IPS-18a (cell line): ENCODE data around the gene LRFN2.

ENCODE experiments used
- H3K27ac ChIP-seq: one replicate; pipeline ENCODE4 v1.5.1; 2013; ENCODE audit warnings: low read length
- H3K27me3 ChIP-seq: one replicate; pipeline ENCODE4 v1.6.1; 2013; ENCODE audit warnings: mild to moderate bottlenecking, low read length; ENCODE audit not compliant: control insufficient read depth, insufficient read depth
- H3K36me3 ChIP-seq: one replicate; pipeline ENCODE4 v1.6.1; 2013; ENCODE audit warnings: low read depth, low read length; ENCODE audit not compliant: control insufficient read depth
- H3K4me1 ChIP-seq: one replicate; pipeline ENCODE4 v1.6.1; 2013; ENCODE audit warnings: low read depth, low read length; ENCODE audit not compliant: control insufficient read depth
- H3K4me3 ChIP-seq: one replicate; pipeline ENCODE4 v1.5.1; 2013; ENCODE audit warnings: low read length
- H3K9ac ChIP-seq: one replicate; pipeline ENCODE4 v1.6.1; 2013; ENCODE audit warnings: mild to moderate bottlenecking, low read length, moderate library complexity
- H3K9me3 ChIP-seq: one replicate; pipeline ENCODE4 v1.6.1; 2013; ENCODE audit warnings: low read depth, low read length; ENCODE audit not compliant: control insufficient read depth

LRFN2 gene

GRCh38 chr6:40529040-40529439, 58.1 kb downstream of the LRFN2 start:
- Histone ChIP-seq H3K9ac (no peak overlapping the region), H3K4me3 (no peak overlapping the region), H3K4me1 (peaks cover 21% of the 10 kb centered on the region), H3K27me3 (no peaks in the 10 kb centered on the region), H3K27ac (no peak overlapping the region), H3K9me3 (no peaks in the 10 kb centered on the region), H3K36me3 (no peaks in the 10 kb centered on the region)

- Histone ChIP-seq H3K4me1 (peaks cover 28% of the 10 kb centered on the region), H3K27me3 (no peaks in the 10 kb centered on the region)
These were observed 59.1 kb downstream of the LRFN2 start for GRCh38 chr6:40528051-40528450.

GRCh38 chr6:40526036-40526435, 61.1 kb downstream of the LRFN2 start:
- H3K9ac ChIP-seq = no peak overlapping the region
- H3K36me3 ChIP-seq = no peaks in the 10 kb centered on the region
- no peaks in the 10 kb centered on the region for H3K27me3 ChIP-seq
- H3K27ac ChIP-seq = no peak overlapping the region
- peaks cover 28% of the 10 kb centered on the region for H3K4me1 ChIP-seq
- H3K4me3 ChIP-seq = no peak overlapping the region
- no peaks in the 10 kb centered on the region for H3K9me3 ChIP-seq

More at GRCh38 chr6:40528051-40528450, 59.1 kb downstream of the LRFN2 start:
- Histone ChIP-seq H3K27ac (no peak overlapping the region), H3K9me3 (no peaks in the 10 kb centered on the region), H3K4me3 (no peak overlapping the region), H3K9ac (no peak overlapping the region), H3K36me3 (no peaks in the 10 kb centered on the region)

DNA sequence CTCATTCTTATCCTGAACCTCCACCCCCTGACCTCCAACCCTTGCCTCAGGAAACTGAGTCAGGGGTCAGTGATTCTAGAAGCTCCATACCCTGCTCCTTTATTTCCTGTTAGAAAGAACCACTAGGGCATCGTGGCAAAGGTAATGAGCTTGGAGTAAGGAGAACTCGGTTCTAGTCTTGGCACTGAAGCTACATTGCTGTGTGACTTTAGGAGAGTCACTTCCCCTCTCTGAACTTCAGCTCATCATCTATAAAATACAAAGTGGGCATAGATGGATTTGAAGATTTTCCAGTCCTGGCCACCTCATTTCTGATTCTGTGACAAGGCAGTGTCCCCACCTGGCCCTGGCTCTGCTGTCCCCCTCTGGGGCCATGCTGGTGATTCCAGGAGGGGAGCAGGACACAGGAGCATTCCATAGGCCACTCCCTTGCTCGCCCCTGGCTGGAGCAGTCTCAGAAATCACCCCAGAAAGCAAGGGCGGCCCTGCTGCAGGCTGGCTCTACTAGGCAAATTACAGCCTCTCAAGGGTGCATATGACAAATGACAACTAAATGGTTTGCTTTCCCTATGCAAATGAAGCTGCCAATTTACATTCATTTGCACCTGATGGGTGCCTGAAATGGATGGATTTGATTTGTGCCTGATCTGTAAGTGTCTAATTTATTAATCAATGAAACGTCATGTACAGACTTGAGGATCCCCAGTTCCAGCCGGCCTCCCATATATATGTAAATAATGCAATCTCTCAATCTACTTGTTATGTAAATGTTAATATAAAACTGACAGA, 62.2 kb downstream of the LRFN2 start:
- Histone ChIP-seq H3K27me3 (no peaks in the 10 kb centered on the region), H3K9ac (no peak overlapping the region), H3K27ac (no peak overlapping the region), H3K36me3 (no peaks in the 10 kb centered on the region), H3K4me1 (peaks cover 28% of the 10 kb centered on the region), H3K4me3 (no peak overlapping the region), H3K9me3 (no peaks in the 10 kb centered on the region)

DNA sequence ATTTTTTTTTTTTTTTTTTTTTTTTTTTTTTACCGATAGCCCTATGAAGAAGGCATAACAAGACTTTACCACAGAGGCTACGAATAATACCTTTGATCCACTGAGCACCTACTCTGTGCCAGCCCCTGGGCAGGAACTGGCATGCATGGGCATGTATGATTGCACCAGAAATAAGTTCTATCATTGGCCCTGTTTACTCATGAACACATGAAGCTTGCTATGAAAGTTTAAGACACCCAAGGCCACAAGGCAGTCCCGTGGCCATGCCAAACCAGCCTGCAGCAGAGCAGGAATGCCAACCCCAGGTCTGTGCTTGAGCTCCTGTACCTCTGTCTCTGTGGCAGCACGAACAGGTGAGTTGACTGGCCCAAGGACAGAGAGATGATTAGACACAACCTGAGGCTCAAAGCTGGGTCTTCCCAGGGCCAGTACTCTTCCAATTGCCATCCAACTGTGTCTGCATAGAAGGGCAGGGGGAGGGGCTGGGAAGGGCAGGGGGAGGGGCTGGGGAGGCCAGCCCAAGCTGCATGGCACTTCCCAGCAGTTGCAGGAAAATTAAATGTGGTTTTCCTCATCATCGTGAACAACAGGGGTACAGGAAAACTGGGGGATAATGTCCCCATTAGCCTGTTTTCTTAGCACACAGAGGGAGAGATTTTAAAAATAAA, 63.5 kb downstream of the LRFN2 start:
- H3K9me3 ChIP-seq = no peaks in the 10 kb centered on the region
- H3K27me3 ChIP-seq = no peaks in the 10 kb centered on the region
- H3K4me1 ChIP-seq = peaks cover 26% of the 10 kb centered on the region
- H3K9ac ChIP-seq = no peak overlapping the region
- no peaks in the 10 kb centered on the region for H3K36me3 ChIP-seq
- no peak overlapping the region for H3K27ac ChIP-seq
- no peak overlapping the region for H3K4me3 ChIP-seq

GRCh38 chr6:40521496-40521895, 65.7 kb downstream of the LRFN2 start:
- Histone ChIP-seq H3K9ac (no peak overlapping the region), H3K36me3 (no peaks in the 10 kb centered on the region), H3K27ac (no peak overlapping the region), H3K27me3 (no peaks in the 10 kb centered on the region), H3K4me3 (no peak overlapping the region), H3K9me3 (no peaks in the 10 kb centered on the region), H3K4me1 (peaks cover 26% of the 10 kb centered on the region)

DNA sequence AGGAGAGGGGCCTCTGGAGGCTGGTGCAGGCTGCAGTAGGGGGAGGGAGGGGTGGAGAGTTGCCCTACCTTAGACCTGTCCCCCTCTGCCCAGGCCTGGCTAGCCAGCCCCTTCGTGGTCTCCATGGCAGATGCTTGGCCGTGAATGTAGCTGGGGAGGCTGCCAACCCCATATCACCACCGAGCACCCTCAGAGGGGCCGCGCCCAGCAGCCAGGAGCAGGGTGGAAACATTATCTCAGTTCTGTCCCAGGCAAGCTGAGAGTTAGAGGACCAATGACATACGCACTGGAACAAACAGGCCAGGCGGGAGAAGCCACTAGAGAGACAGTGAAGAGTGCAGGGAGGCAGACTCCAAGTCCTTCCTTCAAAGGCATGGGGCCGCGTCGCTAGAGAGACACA, 66.5 kb downstream of the LRFN2 start:
- Histone ChIP-seq H3K9me3 (no peaks in the 10 kb centered on the region), H3K4me3 (no peak overlapping the region), H3K27ac (no peak overlapping the region), H3K9ac (no peak overlapping the region), H3K27me3 (no peaks in the 10 kb centered on the region), H3K4me1 (peaks cover 23% of the 10 kb centered on the region), H3K36me3 (no peaks in the 10 kb centered on the region)

GRCh38 chr6:40520084-40520483, 67.1 kb downstream of the LRFN2 start:
- Histone ChIP-seq H3K36me3 (no peaks in the 10 kb centered on the region), H3K9me3 (no peaks in the 10 kb centered on the region), H3K27me3 (no peaks in the 10 kb centered on the region), H3K4me3 (no peak overlapping the region), H3K9ac (no peak overlapping the region), H3K4me1 (peaks cover 17% of the 10 kb centered on the region), H3K27ac (no peak overlapping the region)

DNA sequence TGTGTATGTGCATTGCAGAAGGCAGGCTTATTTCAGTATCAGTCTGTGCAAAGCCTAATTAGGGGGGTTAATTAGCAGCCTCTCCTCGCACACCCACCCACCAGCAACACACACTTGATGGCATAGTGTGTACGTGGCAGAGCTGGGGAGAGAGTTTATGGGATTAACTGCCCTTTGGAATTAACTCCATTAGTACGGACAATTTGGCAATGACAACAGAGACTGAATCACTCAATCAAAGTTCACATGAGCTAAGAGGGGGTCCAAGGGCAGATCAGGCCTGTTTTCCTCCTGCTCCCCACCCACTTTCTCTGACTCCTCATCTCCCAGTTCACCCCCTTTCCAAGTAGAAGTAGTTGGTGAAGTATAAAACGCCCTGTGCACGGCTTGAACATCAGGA, 69.5 kb downstream of the LRFN2 start:
- H3K27ac ChIP-seq = no peak overlapping the region
- H3K9ac ChIP-seq = no peak overlapping the region
- no peaks in the 10 kb centered on the region for H3K9me3 ChIP-seq
- no peak overlapping the region for H3K4me3 ChIP-seq
- peaks cover under 1% of the 10 kb centered on the region for H3K4me1 ChIP-seq
- H3K36me3 ChIP-seq = no peaks in the 10 kb centered on the region
- no peaks in the 10 kb centered on the region for H3K27me3 ChIP-seq

GRCh38 chr6:40516429-40516828, 70.7 kb downstream of the LRFN2 start:
- peaks cover 4% of the 10 kb centered on the region for H3K4me1 ChIP-seq
- H3K9me3 ChIP-seq = no peaks in the 10 kb centered on the region
- H3K27me3 ChIP-seq = no peaks in the 10 kb centered on the region
- no peak overlapping the region for H3K4me3 ChIP-seq
- H3K9ac ChIP-seq = no peak overlapping the region
- H3K27ac ChIP-seq = no peak overlapping the region
- no peaks in the 10 kb centered on the region for H3K36me3 ChIP-seq

GRCh38 chr6:40512340-40512739, 74.8 kb downstream of the LRFN2 start:
- Histone ChIP-seq H3K4me1 (peaks cover 4% of the 10 kb centered on the region), H3K9ac (no peak overlapping the region), H3K4me3 (no peak overlapping the region), H3K27ac (no peak overlapping the region), H3K36me3 (no peaks in the 10 kb centered on the region), H3K9me3 (no peaks in the 10 kb centered on the region), H3K27me3 (no peaks in the 10 kb centered on the region)

GRCh38 chr6:40511884-40512283, 75.3 kb downstream of the LRFN2 start:
- Histone ChIP-seq H3K36me3 (no peaks in the 10 kb centered on the region), H3K4me1 (peaks cover 4% of the 10 kb centered on the region), H3K9ac (no peak overlapping the region), H3K27ac (no peak overlapping the region), H3K27me3 (no peaks in the 10 kb centered on the region), H3K4me3 (no peak overlapping the region), H3K9me3 (no peaks in the 10 kb centered on the region)
